Ishikawa (cell line): ENCODE measurements around the gene FBXO7.

Experiments
- CREB1 ChIP-seq: IDR thresholded peaks from 2 replicates; pipeline ENCODE4 v1.6.1; 2012; ENCODE audit warnings: low read depth
- RAD21 ChIP-seq: IDR thresholded peaks from 2 replicates; pipeline ENCODE4 v1.6.1; 2012; ENCODE audit warnings: low read depth

- TF ChIP-seq CREB1 (no peak), RAD21 (no peak)
Observed at GRCh38 chr22:32522237-32522636, 47.6 kb downstream of the FBXO7 start.
